ENCODE results near the gene PGBD1.

The PGBD1 gene

GRCh38 chr6:28347119-28347518 lies 65.7 kb downstream of the PGBD1 start:
- no peaks in the 10 kb centered on the region for H3K9me3 ChIP-seq (ENCODE audit: control insufficient read depth in 1 of 2, low read length in 2 of 2)
- H3K27ac ChIP-seq (ENCODE audit: low read depth, low read length), result no peak overlapping the region
- H3K9ac ChIP-seq (ENCODE audit: low read depth in 1 of 2, low read length in 2 of 2), result no peak overlapping the region
- no peaks in the 10 kb centered on the region for H3K36me3 ChIP-seq (ENCODE audit: control insufficient read depth in 1 of 2, insufficient read depth in 2 of 2, low read length in 2 of 2)
- peaks cover 10% of the 10 kb centered on the region in 2 donors for H3K27me3 ChIP-seq (ENCODE audit: control insufficient read depth in 1 of 2, insufficient read depth in 2 of 2, low read length in 2 of 2)
- peaks cover 15 to 17% of the 10 kb centered on the region in 2 donors for H3K4me1 ChIP-seq (ENCODE audit: control insufficient read depth in 1 of 2, insufficient read depth in 2 of 2, low read length in 2 of 2)
- H3K4me3 ChIP-seq (ENCODE audit: low read depth in 1 of 2, low read length in 2 of 2), result no peak overlapping the region

- Histone ChIP-seq H3K9ac (ENCODE audit: low read depth in 1 of 2, low read length in 2 of 2) (peak overlapping the region; percentile 87 to 99), H3K4me1 (ENCODE audit: control insufficient read depth in 1 of 2, insufficient read depth in 2 of 2, low read length in 2 of 2) (peaks cover 15 to 20% of the 10 kb centered on the region in 2 donors), H3K36me3 (ENCODE audit: control insufficient read depth in 1 of 2, insufficient read depth in 2 of 2, low read length in 2 of 2) (no peaks in the 10 kb centered on the region), H3K27ac (ENCODE audit: low read depth, low read length) (peak overlapping the region; percentile 35), H3K9me3 (ENCODE audit: control insufficient read depth in 1 of 2, low read length in 2 of 2) (no peaks in the 10 kb centered on the region), H3K4me3 (ENCODE audit: low read depth in 1 of 2, low read length in 2 of 2) (peak overlapping the region; percentile 98 to 99), H3K27me3 (ENCODE audit: control insufficient read depth in 1 of 2, insufficient read depth in 2 of 2, low read length in 2 of 2) (peaks cover 10% of the 10 kb centered on the region in 2 donors)
Measured at GRCh38 chr6:28349344-28349891, 68.0 kb downstream of the PGBD1 start.

- Histone ChIP-seq H3K4me1 (ENCODE audit: control insufficient read depth in 1 of 2, insufficient read depth in 2 of 2, low read length in 2 of 2) (peaks cover 19 to 27% of the 10 kb centered on the region in 2 donors), H3K27ac (ENCODE audit: low read depth, low read length) (peak within 1 kb of the TSS; percentile 35)
Measured at GRCh38 chr6:28349892-28350737, 68.7 kb downstream of the PGBD1 start, which contains the start of gene ZKSCAN3. Gene ZKSCAN3 (plus strand): TSS chr6:28349947. CDS start chr6:28359587, 9,640 bp downstream.

GRCh38 chr6:28351087-28351486 lies 69.7 kb downstream of the PGBD1 start:
- H3K36me3 ChIP-seq (ENCODE audit: control insufficient read depth in 1 of 2, insufficient read depth in 2 of 2, low read length in 2 of 2), result no peaks in the 10 kb centered on the region
- H3K9ac ChIP-seq (ENCODE audit: low read depth in 1 of 2, low read length in 2 of 2), result no peak overlapping the region
- H3K27me3 ChIP-seq (ENCODE audit: control insufficient read depth in 1 of 2, insufficient read depth in 2 of 2, low read length in 2 of 2), result peaks cover under 1 to 3% of the 10 kb centered on the region in 2 donors
- H3K27ac ChIP-seq (ENCODE audit: low read depth, low read length), result no peak overlapping the region
- H3K9me3 ChIP-seq (ENCODE audit: control insufficient read depth in 1 of 2, low read length in 2 of 2), result no peaks in the 10 kb centered on the region
- peak overlapping the region; percentile 98 to 99 for H3K4me3 ChIP-seq (ENCODE audit: low read depth in 1 of 2, low read length in 2 of 2)
- peaks cover 25 to 34% of the 10 kb centered on the region in 2 donors for H3K4me1 ChIP-seq (ENCODE audit: control insufficient read depth in 1 of 2, insufficient read depth in 2 of 2, low read length in 2 of 2)

More at GRCh38 chr6:28349892-28350737, 68.7 kb downstream of the PGBD1 start, which contains the start of gene ZKSCAN3:
- H3K27me3 ChIP-seq (ENCODE audit: control insufficient read depth in 1 of 2, insufficient read depth in 2 of 2, low read length in 2 of 2), result peaks cover 10% of the 10 kb centered on the region in 2 donors
- peak within 1 kb of the TSS; percentile 98 to 99 for H3K4me3 ChIP-seq (ENCODE audit: low read depth in 1 of 2, low read length in 2 of 2)
- H3K9ac ChIP-seq (ENCODE audit: low read depth in 1 of 2, low read length in 2 of 2), result peak within 1 kb of the TSS; percentile 87 to 99
- H3K9me3 ChIP-seq (ENCODE audit: control insufficient read depth in 1 of 2, low read length in 2 of 2), result no peaks in the 10 kb centered on the region
- H3K36me3 ChIP-seq (ENCODE audit: control insufficient read depth in 1 of 2, insufficient read depth in 2 of 2, low read length in 2 of 2), result no peaks in the 10 kb centered on the region

- no peak overlapping the region for H3K9ac ChIP-seq (ENCODE audit: low read depth in 1 of 2, low read length in 2 of 2)
- H3K27ac ChIP-seq (ENCODE audit: low read depth, low read length), result no peak overlapping the region
- H3K27me3 ChIP-seq (ENCODE audit: control insufficient read depth in 1 of 2, insufficient read depth in 2 of 2, low read length in 2 of 2), result peaks cover 0 to 3% of the 10 kb centered on the region in 2 donors
- H3K4me3 ChIP-seq (ENCODE audit: low read depth in 1 of 2, low read length in 2 of 2), result peak overlapping the region; percentile 98 to 99
- peaks cover 29 to 38% of the 10 kb centered on the region in 2 donors for H3K4me1 ChIP-seq (ENCODE audit: control insufficient read depth in 1 of 2, insufficient read depth in 2 of 2, low read length in 2 of 2)
- no peaks in the 10 kb centered on the region for H3K9me3 ChIP-seq (ENCODE audit: control insufficient read depth in 1 of 2, low read length in 2 of 2)
- no peaks in the 10 kb centered on the region for H3K36me3 ChIP-seq (ENCODE audit: control insufficient read depth in 1 of 2, insufficient read depth in 2 of 2, low read length in 2 of 2)
Measured at GRCh38 chr6:28351493-28351925, 70.1 kb downstream of the PGBD1 start.

Measured in duodenal mucosa (tissue), 2 donors.